Measurements from ENCODE around the gene ADAMTSL1.

The ADAMTSL1 gene

DNA sequence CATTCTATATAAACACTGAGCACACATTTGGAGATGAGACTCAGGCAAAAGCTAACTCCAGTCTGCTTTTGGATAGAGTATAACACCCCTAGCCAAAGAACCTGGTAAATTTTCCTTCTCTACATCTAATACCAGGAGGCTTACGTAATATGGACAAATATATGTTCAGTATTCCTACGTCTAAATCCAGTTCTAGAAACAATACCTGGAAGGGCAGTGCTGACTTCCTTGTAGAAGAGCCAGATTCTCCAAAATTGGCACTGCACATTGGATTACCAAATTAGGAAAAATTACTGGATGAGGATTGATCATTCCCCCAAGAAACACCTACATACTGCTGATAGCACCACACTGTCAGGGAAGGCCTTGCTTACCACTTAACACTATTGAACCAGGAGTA is 311.7 kb downstream of the ADAMTSL1 start:
- no peak for DNase-seq

DNA sequence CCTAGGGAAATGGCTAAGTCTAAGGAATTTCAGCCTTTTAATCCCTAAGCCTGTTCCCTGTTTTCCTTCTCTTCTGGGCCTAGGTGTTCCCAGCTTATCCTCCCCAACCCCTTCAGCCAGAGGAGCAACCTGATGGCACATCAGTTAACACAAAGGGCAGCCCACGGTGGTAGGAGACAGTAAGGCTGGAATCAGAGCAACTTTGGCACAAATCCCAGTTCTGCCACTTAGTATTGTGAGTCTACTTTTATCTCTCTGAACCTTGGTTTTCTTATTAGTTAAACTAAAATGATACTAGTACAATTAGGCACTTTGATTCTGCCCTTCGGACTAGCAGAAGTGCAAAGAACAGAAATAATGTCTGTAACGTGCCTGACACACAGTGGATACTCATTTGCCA is 312.2 kb downstream of the ADAMTSL1 start:
- no peak for DNase-seq

DNA sequence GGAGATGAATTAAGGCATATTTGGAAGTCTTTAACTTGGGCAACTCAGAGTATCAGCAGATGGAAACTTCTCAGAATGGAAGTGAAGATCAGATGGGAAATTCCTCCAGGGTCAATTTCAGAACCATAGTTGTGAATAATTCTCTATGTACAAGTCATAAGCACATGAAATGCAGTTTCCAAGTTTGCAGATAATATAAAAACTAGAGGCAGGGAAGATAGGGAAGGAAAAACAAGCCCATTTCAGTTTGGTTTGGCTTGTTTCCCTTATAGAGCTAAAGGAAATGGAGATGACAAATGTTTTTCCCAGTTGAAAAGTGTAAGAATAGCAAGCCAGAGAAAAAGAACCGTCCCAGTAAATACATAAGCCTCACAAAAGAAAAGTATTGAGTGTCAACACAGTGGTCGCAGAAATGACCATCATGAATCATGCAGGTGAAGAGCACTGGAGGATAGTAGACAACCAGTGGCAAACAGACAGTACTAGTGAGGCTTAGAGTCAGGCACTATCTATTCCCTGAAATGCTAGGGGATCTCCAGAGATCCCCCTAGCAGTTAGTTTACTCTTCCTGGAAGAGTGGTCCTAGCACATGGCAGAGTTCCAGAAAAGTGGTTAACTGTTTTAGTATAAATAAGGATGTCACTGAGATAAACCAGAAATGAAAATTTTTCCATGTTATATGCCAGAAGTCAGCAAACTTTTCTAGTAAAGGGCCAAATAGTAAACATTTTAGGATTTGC is 313.1 kb downstream of the ADAMTSL1 start:
- no peak for DNase-seq

DNA sequence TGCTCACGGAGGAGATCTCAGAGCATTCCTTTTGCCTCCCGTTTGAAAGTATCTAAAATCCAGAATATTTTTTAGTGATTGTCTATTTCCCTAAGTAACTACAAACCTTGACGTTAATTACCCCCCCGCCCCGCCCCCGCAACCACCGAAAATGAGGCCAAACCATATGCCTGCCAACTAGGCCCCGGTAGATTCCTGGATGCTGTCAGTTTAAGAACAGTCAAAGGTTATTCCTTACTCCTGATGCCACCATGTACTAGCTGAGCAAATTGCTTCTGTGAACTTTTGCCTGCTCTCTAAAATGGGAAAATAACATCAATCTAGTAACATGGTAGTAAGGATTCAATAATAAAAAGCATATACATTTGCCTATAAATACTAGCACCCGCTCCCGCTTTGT is 314.3 kb downstream of the ADAMTSL1 start:
- no peak for DNase-seq

DNA sequence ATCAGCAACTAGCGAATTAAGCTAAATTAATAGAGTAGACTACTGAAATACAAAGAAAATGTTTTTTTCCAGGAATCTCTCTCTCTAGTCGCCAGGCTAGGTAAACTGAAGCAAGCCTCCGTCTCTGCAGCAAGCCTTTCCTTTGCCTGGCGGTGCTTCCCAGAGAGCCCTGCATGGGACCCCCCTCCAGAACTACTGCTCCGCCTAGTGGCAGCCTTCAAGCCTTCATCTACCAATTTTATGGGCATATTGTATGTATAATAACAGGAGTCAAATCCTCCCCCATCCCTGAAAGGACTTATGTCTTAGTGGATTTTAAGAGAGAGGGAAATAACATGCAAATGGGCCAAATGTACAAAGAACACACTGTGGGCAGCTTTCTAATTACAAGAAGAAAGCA is 317.1 kb downstream of the ADAMTSL1 start:
- no peak for DNase-seq

DNA sequence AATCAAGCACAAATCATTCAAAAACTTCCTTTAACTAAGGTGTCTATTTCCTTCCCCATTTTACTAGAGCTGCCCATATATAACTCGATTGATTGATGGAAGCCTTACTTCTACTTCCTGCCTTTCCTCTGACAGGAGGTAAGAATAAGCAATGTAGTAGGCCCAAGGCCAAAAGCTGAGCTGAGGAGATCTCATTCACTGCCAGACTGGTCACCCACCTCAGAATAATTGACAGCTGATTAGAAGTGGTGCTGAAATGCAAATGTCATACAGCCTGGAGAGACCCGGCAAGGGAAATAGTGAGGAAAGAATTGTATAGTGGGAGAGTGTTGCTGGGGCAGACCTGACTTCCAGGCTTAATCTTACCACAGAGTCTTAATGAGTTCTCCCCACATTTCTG is 319.2 kb downstream of the ADAMTSL1 start:
- DNase-seq = no peak

DNA sequence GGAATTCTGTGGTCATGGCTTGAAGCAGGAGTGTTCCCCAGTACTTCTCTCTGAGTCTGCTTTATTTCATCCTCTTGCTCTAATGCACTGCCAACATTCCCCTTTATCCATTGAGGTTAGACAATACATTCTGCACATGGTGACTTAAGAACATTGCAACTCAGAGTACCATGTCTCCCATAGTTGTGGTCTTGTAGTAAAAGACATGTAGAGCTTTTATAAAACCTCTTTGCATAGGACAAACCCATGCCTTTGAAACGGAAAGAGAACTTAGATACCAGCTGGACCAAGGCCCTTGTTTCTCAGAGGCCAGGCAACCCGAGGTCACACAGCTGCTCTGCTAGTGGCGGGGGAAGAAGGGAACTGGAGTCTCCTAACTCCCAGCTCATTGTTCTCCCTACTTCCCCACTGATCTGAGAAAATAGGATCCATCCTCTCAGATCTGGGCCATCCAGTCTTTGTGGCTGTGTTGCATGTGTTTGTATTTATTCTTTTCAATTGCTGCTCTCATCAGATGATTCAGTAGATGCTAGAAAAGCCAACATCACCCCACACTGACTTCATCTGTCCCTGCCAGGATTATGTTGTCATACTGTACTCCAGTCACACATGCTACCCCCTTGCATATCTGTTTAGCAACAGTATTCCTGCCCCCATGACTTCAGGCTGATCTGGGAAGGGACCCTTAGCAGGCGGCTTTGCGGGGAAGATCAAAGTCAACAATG is 322.2 kb downstream of the ADAMTSL1 start:
- DNase-seq = no peak

DNA sequence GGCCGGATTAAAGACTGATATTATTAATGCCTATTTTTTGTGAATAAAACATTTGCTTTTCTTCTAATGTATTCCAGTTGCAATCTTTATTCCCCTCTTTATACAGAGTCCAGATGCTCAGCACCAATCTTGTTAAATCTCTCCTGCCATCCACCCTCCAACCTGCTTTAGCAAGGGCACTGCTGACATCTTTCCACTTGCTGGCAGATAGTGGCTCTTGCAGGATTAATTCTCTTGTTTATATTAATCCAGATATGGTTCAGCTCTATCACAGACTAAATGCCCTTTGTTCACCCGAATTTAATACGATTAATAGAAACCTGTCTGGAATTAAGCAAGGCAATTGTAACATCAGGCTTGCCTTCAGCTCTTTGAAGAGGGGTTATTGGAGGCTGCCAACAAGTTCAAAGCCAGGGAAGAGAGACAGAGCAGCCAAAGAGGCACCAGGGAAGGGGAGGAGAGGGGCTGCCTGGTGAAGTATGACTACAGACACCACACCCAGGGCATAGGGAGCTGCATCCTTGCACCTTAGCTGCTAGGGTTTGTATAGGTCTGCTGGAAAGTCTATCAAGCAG is 322.8 kb downstream of the ADAMTSL1 start:
- DNase-seq = no peak

DNA sequence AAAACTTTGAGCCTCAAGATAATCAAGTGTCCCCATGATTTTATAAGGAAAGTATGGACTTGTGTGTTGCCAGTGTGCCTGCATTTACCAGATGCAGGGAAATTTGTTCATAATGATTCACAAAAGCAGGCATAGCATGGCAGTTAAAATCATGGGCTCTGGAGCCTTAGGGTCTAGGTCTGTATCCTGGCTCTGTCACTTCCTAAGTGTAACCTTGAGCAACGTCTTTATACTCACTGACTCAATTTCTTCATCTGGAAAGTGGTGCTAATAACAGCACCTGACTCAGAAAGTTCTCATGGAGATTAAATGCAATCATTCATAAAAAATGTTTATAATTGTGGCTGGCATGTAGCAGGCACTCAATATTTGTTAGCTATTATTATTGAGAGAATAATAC is 324.2 kb downstream of the ADAMTSL1 start:
- DNase-seq = no peak

DNA sequence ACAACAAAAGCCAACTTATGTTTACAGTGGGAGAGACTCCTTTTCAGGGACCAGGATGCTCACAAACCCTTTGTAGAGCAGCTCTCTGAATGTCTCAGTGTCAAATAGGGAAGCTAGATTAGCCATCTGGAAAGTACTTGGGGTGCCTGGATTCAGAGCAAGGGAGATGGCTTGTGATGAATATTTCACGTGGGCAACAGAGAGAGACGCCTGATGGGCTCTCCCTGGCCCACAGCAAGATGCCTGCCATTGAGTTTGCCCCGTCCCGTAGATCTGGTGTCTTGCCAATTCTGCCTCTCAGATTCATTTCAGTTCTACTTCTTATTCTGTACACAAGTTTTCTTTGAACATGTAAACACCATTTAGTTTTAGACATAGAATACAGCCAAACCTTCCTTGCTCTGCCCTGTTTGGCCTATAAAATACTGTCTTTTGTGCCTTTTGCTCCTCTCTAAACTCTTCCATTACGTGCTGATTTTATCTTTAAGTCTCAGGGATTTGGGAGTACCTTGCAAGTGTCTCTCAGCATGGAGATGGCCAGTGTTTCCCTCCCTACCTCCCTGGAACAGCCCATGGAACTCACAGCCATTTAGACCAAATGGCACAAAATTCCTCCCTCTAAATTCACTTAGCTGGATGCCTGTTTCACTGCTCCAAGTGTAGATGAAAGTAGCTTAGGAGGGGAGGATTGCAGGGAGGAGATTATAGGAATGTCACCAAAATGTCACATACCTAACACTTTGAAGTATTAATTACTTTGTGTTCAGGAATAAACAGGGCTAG is 324.7 kb downstream of the ADAMTSL1 start:
- peak in 1 of 2 experiments; percentile 32 for DNase-seq

DNA sequence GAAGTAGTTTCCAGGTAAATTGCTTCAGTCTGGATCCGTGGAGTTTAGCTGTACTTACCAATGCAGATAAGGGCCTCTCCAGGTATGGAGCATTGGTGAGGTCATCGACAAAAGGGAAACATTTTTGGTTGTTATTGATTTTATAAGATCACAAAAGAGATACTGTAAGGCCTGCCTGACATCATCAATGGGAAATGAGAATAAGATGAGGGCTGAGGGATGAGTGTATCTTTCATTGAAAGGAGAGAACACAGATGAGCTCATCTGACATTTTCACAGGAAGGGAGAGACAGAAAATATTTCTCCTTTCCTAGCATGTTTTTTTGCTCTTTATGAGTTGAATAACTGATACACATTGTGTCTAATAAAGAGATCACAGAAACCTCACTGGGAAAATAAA is 325.5 kb downstream of the ADAMTSL1 start:
- no peak for DNase-seq

DNA sequence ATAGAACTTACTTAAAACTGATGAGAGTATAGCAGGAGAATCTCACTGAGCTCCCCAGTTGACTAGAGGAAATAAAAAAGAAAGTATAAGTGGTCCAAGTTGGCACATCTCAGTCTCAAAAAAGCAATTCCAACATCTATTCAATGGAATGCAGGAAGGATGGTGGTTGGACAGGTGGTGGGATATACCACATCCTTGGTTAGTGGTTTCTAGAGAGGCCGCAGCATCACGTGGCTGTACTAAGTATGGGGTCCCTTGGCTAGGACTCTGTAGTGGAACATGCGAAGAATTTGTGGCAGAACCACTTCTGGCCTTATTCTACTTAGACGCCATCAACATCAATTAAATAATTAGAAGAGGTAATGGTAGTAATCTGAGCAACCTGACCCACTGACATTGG is 326.6 kb downstream of the ADAMTSL1 start:
- DNase-seq = no peak

DNA sequence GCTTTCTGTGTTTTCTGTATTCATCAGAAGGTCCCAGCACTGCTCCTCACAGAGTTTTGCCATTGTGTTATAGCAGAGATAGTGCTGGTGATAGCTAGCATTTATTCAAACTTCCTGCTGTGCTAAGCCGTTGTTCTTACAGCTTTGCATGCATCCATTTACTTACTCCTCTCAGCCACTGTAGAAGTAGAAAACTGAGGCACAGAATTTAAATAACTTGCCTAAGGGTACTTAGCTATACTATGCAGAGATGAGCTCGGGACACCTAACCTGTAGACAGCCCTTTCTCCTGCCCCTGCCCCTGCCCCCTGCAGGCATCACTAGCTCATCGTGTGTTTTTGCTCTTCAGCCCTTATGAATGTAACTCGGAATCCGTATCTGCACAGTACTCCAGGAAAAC is 331.4 kb downstream of the ADAMTSL1 start:
- DNase-seq = no peak

DNA sequence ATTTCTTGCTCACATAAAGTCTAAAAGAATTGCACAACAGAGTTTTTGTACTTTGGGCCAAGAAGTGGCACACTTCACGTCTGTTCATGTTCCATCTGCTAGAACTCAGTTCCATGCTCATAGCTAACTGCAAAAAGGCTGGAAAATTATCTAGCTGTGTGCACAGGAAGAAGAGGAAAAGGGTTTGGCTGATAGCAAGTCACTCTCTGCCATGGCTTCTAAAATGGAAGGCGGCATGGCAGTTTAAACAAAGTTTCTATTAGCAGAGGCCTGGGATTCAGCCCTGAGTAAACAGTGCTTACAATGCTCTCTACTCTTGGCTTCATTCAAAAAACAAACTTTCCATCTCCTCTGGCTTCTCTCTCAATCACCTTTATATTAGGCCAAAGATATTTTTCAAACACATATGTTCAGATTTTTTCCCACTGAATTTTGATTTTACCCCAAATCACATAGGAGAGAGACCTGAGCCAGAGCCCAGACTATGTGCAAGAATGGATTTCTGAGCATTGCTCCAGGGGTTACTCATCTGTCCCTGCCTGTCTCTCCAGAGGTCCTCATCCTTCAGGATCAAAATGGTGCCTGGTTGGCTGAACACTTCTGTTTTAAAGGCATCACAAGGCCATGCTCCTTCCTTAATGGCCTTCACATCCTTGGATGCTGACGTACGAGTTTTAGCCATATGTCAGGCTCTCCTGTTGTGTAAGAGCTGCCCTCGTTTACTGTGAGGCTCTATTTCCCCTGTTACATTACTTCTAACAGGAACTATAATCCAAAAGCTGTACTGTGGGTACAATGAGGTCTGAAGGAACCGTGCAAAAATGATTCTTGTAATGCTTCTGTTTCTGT is 332.5 kb downstream of the ADAMTSL1 start:
- no peak for DNase-seq

DNA sequence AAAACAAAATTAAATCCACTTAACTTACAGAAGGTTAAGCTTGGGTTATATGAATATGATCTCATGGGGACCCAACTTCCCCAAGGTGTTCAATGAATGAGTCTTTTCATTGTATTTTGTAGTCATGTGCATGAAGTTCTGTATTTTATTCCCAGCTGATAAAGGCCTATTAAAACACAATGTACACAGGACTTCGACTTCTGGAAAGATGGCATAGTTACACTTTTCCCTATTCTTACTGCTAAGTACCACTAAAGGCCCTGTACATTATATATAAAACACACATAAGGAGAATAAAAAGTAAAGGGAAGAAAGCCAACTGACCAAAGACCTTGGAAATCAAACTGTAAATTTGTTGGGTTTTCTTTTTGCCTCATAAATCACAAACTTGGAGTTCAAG is 336.6 kb downstream of the ADAMTSL1 start:
- no peak for DNase-seq

DNA sequence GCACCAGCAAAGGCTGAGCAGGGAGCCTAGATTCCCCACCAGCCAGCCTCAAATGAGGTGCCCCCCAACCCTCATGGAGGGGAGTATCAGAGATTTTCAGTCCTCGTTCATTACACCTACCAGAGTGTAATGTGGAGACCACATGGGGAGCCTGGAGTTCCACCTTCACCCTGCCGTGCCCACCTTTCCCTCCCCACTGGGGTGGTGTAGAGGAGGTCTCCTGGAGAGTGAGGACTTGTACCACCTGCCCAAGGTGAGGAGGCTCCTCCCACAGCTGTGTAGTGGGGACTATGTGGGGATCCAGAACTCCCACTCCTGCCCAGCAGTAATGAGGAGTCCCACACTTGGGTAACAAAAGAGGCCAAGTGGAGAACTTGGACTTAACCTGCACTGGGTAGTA is 337.2 kb downstream of the ADAMTSL1 start:
- no peak for DNase-seq

DNA sequence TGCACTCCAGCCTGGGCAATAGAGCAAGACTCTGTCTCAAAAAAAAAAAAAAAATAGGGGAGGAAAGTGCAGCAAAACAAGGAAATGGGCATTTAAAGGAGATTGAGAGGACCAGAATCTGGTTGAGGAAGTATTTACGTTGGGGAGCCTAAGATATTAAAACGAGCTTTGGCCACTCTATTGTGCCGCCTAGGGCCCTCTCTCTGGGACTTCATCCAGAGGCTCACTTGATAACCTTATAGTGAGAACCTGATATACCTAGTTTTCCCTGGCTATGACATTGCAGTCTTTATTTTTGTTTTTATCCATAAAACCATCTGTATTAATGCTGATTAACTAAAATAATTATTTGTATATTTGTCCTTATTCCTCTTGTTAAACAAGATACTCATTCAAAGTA is 345.5 kb downstream of the ADAMTSL1 start:
- no peak for DNase-seq

DNA sequence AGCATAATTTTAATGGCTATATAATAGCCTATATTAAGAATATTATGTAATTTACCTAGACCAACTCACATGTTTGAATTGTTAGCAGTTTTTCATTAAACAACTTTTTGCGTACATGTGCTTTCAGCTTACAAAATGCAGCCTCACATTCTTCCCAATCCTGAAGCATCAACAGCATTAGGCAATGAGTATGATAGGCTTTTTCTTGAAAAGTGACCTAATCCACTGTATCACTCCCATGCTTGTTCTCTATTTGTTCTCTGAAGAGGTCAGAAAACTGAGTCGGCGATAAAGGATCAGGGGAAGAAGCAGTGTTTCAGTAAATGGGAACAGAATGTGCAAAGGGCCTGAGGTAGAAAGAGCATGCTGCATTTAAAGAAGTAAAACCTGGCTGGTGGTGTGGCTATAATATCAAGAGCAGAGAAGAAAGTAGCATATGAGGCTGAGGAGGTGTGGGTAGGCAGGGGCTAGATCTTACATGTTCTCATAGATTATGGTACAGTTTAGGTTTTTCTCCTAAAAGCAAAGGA is 346.7 kb downstream of the ADAMTSL1 start:
- DNase-seq = no peak

DNA sequence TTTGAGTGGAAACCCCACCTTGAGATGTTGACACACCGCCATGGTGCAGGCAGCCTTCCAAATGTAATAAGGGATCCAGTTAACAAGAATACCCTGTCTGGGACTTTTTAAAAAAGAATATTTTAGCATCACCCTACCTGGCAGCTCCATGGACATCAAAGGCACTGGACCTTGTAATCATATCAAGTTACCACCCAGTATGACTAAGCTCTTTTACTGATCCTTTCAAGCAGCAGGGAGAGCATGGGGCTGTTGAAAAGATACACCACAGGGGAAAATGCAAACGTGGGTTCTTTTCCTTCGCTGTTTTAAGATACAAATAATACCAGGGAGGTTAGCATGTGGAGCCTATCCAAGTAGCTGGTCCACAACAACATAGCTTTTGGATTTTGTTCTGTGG is 347.8 kb downstream of the ADAMTSL1 start:
- no peak for DNase-seq

DNA sequence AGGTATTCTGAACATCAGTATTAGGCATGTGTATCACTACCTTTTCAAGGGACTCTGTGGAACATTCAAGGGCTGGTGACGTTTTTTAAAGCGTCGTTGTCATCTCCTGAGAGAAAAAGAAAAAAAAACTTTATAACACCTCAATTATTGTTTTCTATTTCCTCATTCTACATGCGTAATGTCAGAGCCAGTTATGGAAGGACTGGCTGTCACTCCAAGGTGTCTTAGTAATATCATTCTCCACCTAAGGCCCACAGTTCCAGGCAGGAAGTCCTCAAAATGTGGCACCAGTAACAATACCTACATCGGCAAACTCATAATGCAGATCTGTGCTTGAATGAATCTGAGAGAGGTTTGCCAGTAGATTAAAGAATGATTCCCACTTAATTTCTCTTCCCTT is 348.9 kb downstream of the ADAMTSL1 start:
- DNase-seq = no peak

DNA sequence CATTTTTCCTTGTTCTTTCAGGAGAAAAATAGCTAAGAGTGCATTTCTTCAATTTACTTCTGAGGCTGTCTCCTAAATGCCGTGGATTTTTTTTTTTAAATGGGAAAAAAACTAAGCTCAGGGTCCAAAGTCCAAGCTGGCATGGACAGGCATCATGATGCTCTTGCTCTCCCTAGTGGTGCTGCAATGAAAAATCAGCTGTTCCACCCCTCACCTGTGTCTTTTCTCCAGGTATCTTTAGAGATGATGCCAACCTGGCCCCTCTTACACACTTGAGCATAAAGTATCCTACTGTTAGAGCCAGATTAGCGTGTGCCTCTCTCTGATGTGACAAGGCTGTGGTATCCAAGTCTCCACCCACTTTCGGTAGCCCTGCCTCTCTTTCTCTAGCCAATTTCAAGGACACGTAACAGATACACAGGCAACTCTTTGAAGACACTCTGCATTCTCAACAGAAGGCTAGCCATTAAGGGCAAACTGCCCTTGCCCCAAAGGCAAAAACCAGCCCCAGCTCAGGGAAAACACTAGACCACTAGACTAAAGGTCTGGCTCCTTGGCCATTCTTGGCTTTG is 350.2 kb downstream of the ADAMTSL1 start:
- no peak for DNase-seq

DNA sequence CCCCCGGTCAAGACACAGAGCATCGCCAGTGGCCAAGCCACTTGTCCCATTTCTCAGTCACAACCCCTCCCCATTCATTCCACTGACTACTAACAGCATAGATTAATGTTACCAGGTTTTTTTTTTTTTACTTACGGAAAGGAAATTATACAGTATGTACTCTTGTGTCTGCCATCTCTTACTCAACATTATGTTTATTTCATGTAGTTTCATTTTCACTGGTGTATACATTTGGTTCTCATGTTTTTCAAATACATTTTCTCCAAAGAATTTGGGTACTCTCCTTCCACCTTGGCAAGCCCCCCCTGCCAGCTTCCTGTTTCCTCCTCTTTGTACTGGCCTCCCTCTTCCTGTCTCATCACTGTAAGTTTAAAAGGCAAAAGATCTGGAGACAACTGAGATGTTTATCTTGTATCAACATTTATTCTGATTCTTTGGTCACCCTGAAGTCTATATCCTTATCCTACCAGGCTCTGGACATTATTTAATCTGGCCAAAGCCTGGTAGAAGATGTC is 351.8 kb downstream of the ADAMTSL1 start:
- DNase-seq = no peak

All from cerebellar nuclear complex (tissue), 1 donor.